ENCODE data around the gene RPL3. TPM values are rescaled to one million over a fixed set of nuclear protein-coding genes. Genes with fewer than 3 reads are reported as not detected.

The RPL3 gene
- total RNA-seq, 1 donor from 2014 or later = 1,634 TPM

DNA sequence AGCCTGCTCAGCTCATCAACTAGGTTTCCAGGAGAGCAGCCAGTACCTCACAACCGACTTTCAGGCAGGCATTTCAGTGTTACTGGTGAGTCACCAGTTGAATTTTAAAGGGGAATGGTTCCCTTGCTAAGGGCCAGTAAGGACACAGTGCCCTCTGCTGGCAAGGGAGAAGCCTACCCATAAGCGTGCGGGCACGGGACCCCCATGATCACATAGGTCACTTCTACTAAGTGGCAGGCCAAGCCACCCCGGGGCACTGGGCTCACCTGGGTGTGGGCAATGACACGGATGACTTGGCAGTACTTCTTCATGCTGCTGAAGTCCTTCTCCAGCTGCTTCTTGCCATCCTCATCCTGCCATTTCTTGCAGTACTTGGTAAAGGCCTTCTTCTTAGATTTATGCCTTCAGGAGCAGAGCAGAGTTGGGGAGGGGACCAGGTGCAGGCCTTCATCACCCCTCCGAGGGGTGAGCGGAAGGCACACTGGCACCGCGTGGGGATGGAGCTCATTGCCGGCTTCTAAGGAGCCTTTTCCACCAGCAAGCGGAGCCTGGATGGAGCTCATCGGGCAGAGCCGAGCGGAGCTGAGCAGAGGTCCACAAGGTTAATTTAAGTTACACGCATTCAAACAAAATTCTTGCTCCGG is 2.9 kb downstream of the RPL3 start:
- peak; percentile 76 for DNase-seq (ENCODE audit: low read depth)
- TF ChIP-seq, protein P1, sequence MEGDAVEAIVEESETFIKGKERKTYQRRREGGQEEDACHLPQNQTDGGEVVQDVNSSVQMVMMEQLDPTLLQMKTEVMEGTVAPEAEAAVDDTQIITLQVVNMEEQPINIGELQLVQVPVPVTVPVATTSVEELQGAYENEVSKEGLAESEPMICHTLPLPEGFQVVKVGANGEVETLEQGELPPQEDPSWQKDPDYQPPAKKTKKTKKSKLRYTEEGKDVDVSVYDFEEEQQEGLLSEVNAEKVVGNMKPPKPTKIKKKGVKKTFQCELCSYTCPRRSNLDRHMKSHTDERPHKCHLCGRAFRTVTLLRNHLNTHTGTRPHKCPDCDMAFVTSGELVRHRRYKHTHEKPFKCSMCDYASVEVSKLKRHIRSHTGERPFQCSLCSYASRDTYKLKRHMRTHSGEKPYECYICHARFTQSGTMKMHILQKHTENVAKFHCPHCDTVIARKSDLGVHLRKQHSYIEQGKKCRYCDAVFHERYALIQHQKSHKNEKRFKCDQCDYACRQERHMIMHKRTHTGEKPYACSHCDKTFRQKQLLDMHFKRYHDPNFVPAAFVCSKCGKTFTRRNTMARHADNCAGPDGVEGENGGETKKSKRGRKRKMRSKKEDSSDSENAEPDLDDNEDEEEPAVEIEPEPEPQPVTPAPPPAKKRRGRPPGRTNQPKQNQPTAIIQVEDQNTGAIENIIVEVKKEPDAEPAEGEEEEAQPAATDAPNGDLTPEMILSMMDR (conservative IDR thresholded peaks at IDR 0.05; ENCODE audit: low read depth, low read length) = peak; percentile 91
- H3K4me3 ChIP-seq (ENCODE audit: low read depth, low read length) = peak overlapping the region; percentile 96

DNA sequence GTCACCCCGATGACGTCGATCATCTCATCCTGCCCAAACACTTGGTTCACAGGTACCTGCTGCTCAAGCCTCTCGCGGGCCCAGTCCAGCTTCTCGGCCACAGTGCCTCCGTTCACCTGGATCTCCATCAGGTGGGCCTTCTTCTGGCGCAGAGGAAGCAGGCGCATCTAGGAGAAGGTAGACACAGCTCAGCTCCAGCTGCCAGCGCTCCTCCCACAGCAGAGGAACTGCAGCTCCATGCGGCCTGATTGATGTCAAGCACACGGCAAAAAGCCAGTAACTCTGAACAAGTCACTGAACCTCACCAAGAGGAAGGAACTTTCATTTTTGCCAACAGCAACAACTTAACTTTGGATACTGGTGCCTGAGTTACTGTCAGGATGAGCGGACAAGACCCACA is 4.0 kb downstream of the RPL3 start:
- peak overlapping the region; percentile 96 for H3K4me3 ChIP-seq (ENCODE audit: low read depth, low read length)
- TF ChIP-seq, protein P1 (conservative IDR thresholded peaks at IDR 0.05; ENCODE audit: low read depth, low read length) = no peak

DNA sequence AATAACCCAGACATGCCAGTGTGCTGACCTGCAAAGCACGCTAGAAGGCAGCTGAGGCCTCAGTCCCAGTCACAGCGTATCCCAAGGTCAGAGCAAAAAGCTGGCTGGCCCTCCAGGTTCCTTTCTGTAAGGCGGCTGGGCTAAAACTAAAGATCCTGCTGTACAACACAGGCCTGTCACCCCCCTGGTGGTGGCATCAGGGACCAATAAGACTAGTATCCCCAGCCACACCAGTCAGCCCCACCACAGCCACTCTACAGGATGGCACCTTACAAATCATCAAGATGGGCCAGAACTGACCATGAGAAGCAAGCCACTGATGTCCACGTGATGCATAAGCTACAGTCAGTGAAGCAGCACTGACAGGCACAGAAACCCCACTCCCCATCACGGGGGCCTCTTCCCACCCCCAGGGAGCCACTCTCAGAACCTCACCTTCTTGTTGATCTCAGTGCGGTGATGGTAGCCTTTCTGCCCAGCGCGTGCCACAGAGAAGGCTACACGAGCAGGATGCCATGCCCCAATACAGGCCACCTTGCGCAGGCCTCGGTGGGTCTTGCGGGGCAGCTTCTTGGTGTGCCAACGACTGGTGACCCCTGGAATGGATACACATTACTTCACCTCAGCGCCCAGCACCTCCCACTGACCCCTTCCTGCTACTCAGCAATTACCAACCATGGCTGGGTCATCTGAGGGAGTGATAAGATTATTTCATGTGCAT is 5.0 kb downstream of the RPL3 start:
- TF ChIP-seq, protein P1 (conservative IDR thresholded peaks at IDR 0.05; ENCODE audit: low read depth, low read length) = peak; percentile 25
- H3K4me3 ChIP-seq (ENCODE audit: low read depth, low read length) = no peak overlapping the region
- DNase-seq (ENCODE audit: low read depth) = no peak

More for the DNA sequence above, 4.0 kb downstream of the RPL3 start:
- no peak for DNase-seq (ENCODE audit: low read depth)

DNA sequence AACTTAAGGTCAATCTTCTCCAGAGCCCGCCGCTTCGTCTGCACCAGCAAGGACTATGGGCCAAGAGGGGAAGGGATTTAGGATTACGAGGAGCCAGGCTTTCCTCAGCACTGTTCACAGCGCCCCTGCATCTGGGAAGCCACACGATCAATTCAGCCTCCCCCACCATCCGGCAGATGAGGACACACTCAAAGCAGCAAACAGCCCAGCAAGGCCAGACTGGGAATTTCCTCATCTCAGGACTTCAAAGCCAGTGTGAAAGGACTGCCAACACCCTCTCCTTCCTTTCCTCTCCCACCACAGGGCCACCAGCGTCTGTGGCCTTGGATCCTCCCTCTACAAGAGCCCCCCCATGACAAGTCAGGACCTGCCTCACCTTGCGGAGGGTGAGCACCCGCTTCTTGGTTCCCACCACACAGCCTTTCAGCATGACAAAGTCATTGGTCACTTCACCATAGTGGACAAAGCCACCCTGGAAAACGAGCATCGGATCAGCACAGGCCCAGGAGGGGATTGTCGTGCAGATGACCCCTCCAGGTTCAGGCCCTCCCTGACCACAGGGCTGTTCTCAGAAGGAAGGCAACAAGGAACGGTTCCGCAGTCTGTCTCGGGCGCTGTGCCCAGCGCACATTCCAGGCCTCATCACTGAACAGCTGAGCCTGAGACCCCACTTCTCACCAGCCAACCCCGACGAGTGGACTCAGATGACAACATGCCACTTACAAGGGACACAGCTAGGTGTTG is 6.0 kb downstream of the RPL3 start:
- DNase-seq (ENCODE audit: low read depth) = no peak
- TF ChIP-seq, protein P1 (conservative IDR thresholded peaks at IDR 0.05; ENCODE audit: low read depth, low read length) = no peak
- H3K4me3 ChIP-seq (ENCODE audit: low read depth, low read length) = no peak overlapping the region

DNA sequence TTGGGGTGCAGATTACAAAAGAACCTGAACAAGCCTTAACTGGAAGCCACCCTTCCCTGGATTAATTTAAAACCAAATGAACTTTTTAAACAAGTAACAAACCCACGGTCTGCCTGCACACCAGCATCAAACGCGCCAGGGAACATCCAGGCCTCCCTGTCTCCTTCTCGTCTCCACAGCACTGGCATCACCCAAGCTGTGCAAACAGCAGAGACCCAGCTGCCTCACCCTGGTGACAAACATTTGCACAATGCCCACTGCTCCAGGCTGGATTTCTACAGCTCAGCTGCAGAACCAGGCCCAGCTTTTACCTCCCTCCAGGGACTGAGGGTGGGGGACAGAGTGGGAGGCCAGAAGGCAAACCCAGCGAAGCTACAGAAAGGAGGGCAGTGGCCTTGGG is 7.0 kb downstream of the RPL3 start:
- DNase-seq (ENCODE audit: low read depth) = no peak
- TF ChIP-seq, protein P1 (conservative IDR thresholded peaks at IDR 0.05; ENCODE audit: low read depth, low read length) = no peak
- no peak overlapping the region for H3K4me3 ChIP-seq (ENCODE audit: low read depth, low read length)

DNA sequence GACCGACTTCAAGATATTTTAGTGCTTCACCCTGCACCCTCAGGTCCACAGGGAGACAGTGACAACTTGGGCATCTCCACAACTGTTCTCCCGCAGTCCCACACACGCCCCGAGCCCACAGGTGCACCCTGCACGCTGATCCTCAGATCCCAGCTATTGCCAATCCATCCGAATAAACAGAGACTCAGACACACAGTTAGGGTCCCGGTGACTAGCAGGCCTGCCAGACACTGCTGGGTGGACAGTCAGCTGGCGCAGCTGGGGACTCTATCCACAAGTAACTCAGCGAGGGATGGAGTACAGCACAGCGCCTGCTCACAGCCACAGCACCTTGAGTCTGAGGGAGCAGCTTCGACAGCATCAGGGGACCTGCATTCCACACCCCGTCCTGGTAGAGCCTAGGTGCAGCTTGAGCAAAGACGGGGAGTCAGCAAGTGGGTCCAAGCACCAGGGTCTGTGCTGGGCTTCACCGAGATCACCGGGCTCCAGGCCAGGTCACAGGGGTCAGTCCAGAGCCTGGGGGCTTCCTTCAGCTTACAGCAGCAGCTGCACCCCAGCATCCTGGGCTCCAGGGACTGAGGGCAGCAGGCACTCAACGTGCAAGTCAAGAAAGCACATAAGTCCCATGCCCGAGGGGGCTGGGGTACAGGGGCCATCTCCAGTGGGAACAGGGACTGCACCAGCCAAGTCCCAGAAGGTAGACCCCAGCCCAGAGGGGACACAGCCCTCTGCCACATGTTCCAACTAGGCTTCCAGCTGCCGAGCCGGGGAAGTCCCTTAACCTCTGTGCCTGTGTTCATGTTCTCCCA is 7.6 kb downstream of the RPL3 start:
- DNase-seq (ENCODE audit: low read depth) = no peak
- TF ChIP-seq, protein P1 (conservative IDR thresholded peaks at IDR 0.05; ENCODE audit: low read depth, low read length) = no peak

More for the DNA sequence above, 7.6 kb downstream of the RPL3 start:
- no peak overlapping the region for H3K4me3 ChIP-seq (ENCODE audit: low read depth, low read length)

Data from epithelial cell of proximal tubule (primary cell).